Karpas-422 (cell line): ENCODE measurements around the gene IGF2. TPM values are rescaled to one million over a fixed set of nuclear protein-coding genes. Genes with fewer than 3 reads are reported as not detected.

Source experiments
- DNase-seq: peaks from one replicate; pipeline ENCODE4 v3.0.0-alpha.2; 2015
- H2AFZ ChIP-seq: fragments of 200-600 bp; sonication (generic); 2 replicates; pipeline ENCODE4 v1.6.1; 2014; ENCODE audit warnings: antibody characterized with exemption, low read length, mixed read lengths
- H3K27ac ChIP-seq: fragments of 200-600 bp; sonication (generic); 2 replicates; pipeline ENCODE4 v1.5.1; 2014; ENCODE audit warnings: mild to moderate bottlenecking, low read length, moderate library complexity
- H3K27me3 ChIP-seq: fragments of 200-600 bp; sonication (generic); 2 replicates; pipeline ENCODE4 v1.6.1; 2014; ENCODE audit warnings: low read length, mixed read lengths
- H3K36me3 ChIP-seq: fragments of 200-600 bp; sonication (generic); 2 replicates; pipeline ENCODE4 v1.6.1; 2014; ENCODE audit warnings: low read length, mixed read lengths; ENCODE audit not compliant: insufficient read depth
- H3K4me1 ChIP-seq: fragments of 200-600 bp; sonication (generic); 2 replicates; pipeline ENCODE4 v1.6.1; 2014; ENCODE audit warnings: mild to moderate bottlenecking, low read length, mixed read lengths
- H3K4me2 ChIP-seq: fragments of 200-600 bp; sonication (generic); 2 replicates; pipeline ENCODE4 v1.6.1; 2014; ENCODE audit warnings: low read length, low read depth, mild to moderate bottlenecking; ENCODE audit not compliant: poor library complexity, severe bottlenecking
- H3K4me3 ChIP-seq: fragments of 200-600 bp; sonication (generic); 2 replicates; pipeline ENCODE4 v1.5.1; 2014; ENCODE audit warnings: mild to moderate bottlenecking, antibody characterized with exemption, low read length, mixed read lengths
- H3K79me2 ChIP-seq: fragments of 200-600 bp; sonication (generic); 2 replicates; pipeline ENCODE4 v1.6.1; 2014; ENCODE audit warnings: mild to moderate bottlenecking, low read length, mixed read lengths
- H3K9ac ChIP-seq: fragments of 200-600 bp; sonication (generic); 2 replicates; pipeline ENCODE4 v1.6.0; 2014; ENCODE audit warnings: low read length
- H3K9me2 ChIP-seq: fragments of 200-600 bp; sonication (generic), shearing (Covaris generic); replicated peaks from 2 replicates; pipeline ENCODE4 v1.6.0; 2014; ENCODE audit warnings: mild to moderate bottlenecking, low read length, moderate library complexity; ENCODE audit not compliant: insufficient read depth
- H3K9me3 ChIP-seq: fragments of 300-700, 200-600 bp; sonication (generic); 2 replicates; pipeline ENCODE4 v1.6.1; 2014; ENCODE audit warnings: low read length, mixed read lengths
- H4K20me1 ChIP-seq: fragments of 200-600 bp; sonication (generic); 2 replicates; pipeline ENCODE4 v1.6.1; 2014; ENCODE audit warnings: mild to moderate bottlenecking, antibody characterized with exemption, low read length, low read depth; ENCODE audit not compliant: insufficient read depth
- small RNA-seq: library from RNA; depleted of rRNA; stranded (forward); fragments of <200 nt; gene quantifications from one replicate; pipeline ENCODE3, GENCODE V24; 2014
- total RNA-seq: library from RNA; depleted of rRNA; stranded (reverse); fragments of >200 nt; shearing (Covaris generic); gene quantifications from 2 replicates; pipeline ENCODE4 v1.2.3, GENCODE V29; 2014; ENCODE audit warnings: low replicate concordance; rRNA removed

IGF2 gene
- total RNA-seq, 1 experiment from 2014 or later: not detected

- no peak overlapping the region for H3K4me3 ChIP-seq
- H3K36me3 ChIP-seq: no peaks in the 10 kb centered on the region
- H3K27ac ChIP-seq: no peak overlapping the region
- H3K9ac ChIP-seq: no peak overlapping the region
- H3K9me2 ChIP-seq: no peaks in the 10 kb centered on the region
- peaks cover 7% of the 10 kb centered on the region for H3K4me1 ChIP-seq
- no peaks in the 10 kb centered on the region for H3K79me2 ChIP-seq
- no peak for DNase-seq
- no peaks in the 10 kb centered on the region for H3K27me3 ChIP-seq
- H3K9me3 ChIP-seq: no peaks in the 10 kb centered on the region
- no peak overlapping the region for H2AFZ ChIP-seq
- no peak overlapping the region for H3K4me2 ChIP-seq
- no peaks in the 10 kb centered on the region for H4K20me1 ChIP-seq
Observed at GRCh38 chr11:2085251-2086066, 53.7 kb downstream of the IGF2 start.

- DNase-seq: no peak
- no peak overlapping the region for H3K4me3 ChIP-seq
- H3K9me2 ChIP-seq: no peaks in the 10 kb centered on the region
- H3K79me2 ChIP-seq: no peaks in the 10 kb centered on the region
- no peaks in the 10 kb centered on the region for H3K9me3 ChIP-seq
- no peaks in the 10 kb centered on the region for H4K20me1 ChIP-seq
- H2AFZ ChIP-seq: no peak overlapping the region
- H3K4me1 ChIP-seq: peaks cover 7% of the 10 kb centered on the region
- no peak overlapping the region for H3K9ac ChIP-seq
- no peak overlapping the region for H3K4me2 ChIP-seq
- no peak overlapping the region for H3K27ac ChIP-seq
- no peaks in the 10 kb centered on the region for H3K27me3 ChIP-seq
- no peaks in the 10 kb centered on the region for H3K36me3 ChIP-seq
Observed at GRCh38 chr11:2084721-2085120, 54.5 kb downstream of the IGF2 start.

Small RNAs within 50 kb of the gene (small RNA-seq; reads per million reads assigned to genes)
- gene MIR4686: not detected
- gene MIR483: not detected

Other genes starting within 250 kb of the IGF2 start
- not detected in 2 replicates for gene PRR33, start 247.5 kb downstream of the IGF2 start, total RNA-seq
- gene TNNT3, start 219.7 kb downstream of the IGF2 start, total RNA-seq: 0.25 TPM in 1 of 2 replicates, not detected in the other
- 76.2 and 192 TPM in 2 replicates for gene MRPL23, start 192.1 kb downstream of the IGF2 start, total RNA-seq
- 59.7 and 65.5 TPM in 2 replicates for gene H19, start 141.5 kb downstream of the IGF2 start, total RNA-seq
- gene INS, start 21.8 kb upstream of the IGF2 start, total RNA-seq: not detected in 2 replicates
- gene TH, start 32.4 kb upstream of the IGF2 start, total RNA-seq: not detected in 2 replicates
- not detected in 2 replicates for gene ASCL2, start 131.2 kb upstream of the IGF2 start, total RNA-seq
- not detected in 2 replicates for gene C11orf21, start 162.5 kb upstream of the IGF2 start, total RNA-seq
- gene TSPAN32, start 162.6 kb upstream of the IGF2 start, total RNA-seq: not detected in 2 replicates
- 356 and 467 TPM in 2 replicates for gene CD81, start 237.9 kb upstream of the IGF2 start, total RNA-seq